Fibroblast of skin of right biceps (primary cell): Measurements from ENCODE around the gene IGFL4.

Experiments
- DNase-seq: peaks from one replicate; pipeline ENCODE4 v3.0.0-alpha.2; 2013

The IGFL4 gene

GRCh38 chr19:46060012-46060411 is 19.2 kb upstream of the IGFL4 start:
- DNase-seq: no peak

- no peak for DNase-seq
These were observed 18.0 kb upstream of the IGFL4 start for GRCh38 chr19:46058778-46059177.

GRCh38 chr19:46056536-46056935 is 15.7 kb upstream of the IGFL4 start:
- no peak for DNase-seq

GRCh38 chr19:46052896-46053295 is 12.1 kb upstream of the IGFL4 start:
- DNase-seq: no peak

- no peak for DNase-seq
These were observed 8.8 kb upstream of the IGFL4 start for GRCh38 chr19:46049597-46049996.

GRCh38 chr19:46043519-46043918 is 2.7 kb upstream of the IGFL4 start:
- DNase-seq: no peak

GRCh38 chr19:46042252-46042883 is 1.6 kb upstream of the IGFL4 start:
- no peak for DNase-seq

GRCh38 chr19:46040125-46040524 is 677 bp downstream of the IGFL4 start:
- DNase-seq: no peak

GRCh38 chr19:46036744-46037128 is 4.1 kb downstream of the IGFL4 start:
- no peak for DNase-seq

- DNase-seq: no peak
These were observed 4.6 kb downstream of the IGFL4 start for GRCh38 chr19:46035986-46036743.

- no peak for DNase-seq
These were observed 5.3 kb downstream of the IGFL4 start for GRCh38 chr19:46035546-46035945.

- no peak for DNase-seq
These were observed 7.4 kb downstream of the IGFL4 start for GRCh38 chr19:46033401-46033800.

GRCh38 chr19:46032597-46033025 is 8.2 kb downstream of the IGFL4 start:
- DNase-seq: no peak

GRCh38 chr19:46031781-46032596 is 8.8 kb downstream of the IGFL4 start:
- no peak for DNase-seq

GRCh38 chr19:46030812-46031550 is 9.8 kb downstream of the IGFL4 start:
- no peak for DNase-seq

- DNase-seq: no peak
These were observed 15.0 kb downstream of the IGFL4 start for GRCh38 chr19:46025835-46026234.

- no peak for DNase-seq
These were observed 17.5 kb downstream of the IGFL4 start for GRCh38 chr19:46023311-46023779.

- DNase-seq: no peak
These were observed 18.1 kb downstream of the IGFL4 start, which contains the start of gene PGLYRP1 for GRCh38 chr19:46022431-46023310. Gene PGLYRP1 (minus strand): TSS chr19:46023053. CDS start chr19:46023021, 32 bp downstream.

GRCh38 chr19:46022061-46022430 is 18.8 kb downstream of the IGFL4 start:
- DNase-seq: no peak

GRCh38 chr19:46021531-46022041 is 19.2 kb downstream of the IGFL4 start:
- DNase-seq: no peak

GRCh38 chr19:46020819-46021125 is 20.0 kb downstream of the IGFL4 start:
- DNase-seq: no peak

GRCh38 chr19:46019270-46019669 is 21.5 kb downstream of the IGFL4 start:
- DNase-seq: no peak
